HG02642 (cell line): ENCODE results near the gene IGFL4.
"Not testable (repeated sequence)": the region's sequence is repeated elsewhere in the genome, so short reads cannot be mapped to it uniquely, and the experiment has no call there.

Experiments
- ATAC-seq: cut with Tn5 transposase; IDR thresholded peaks from one replicate; pipeline ENCODE4 v1.9.1; 2021; ENCODE audit warnings: mild to moderate bottlenecking; ENCODE audit not compliant: unreplicated experiment, poor library complexity

Gene IGFL4

GRCh38 chr19:46040952-46041500 lies at the start of gene IGFL4:
Gene IGFL4, minus strand, starts transcription at chr19:46041002. Its CDS starts 40 bp downstream, at chr19:46040962.
- ATAC-seq, result no peak

- no peak for ATAC-seq
Observed at GRCh38 chr19:46090444-46090843, 49.6 kb upstream of the IGFL4 start.

- no peak for ATAC-seq
Observed at GRCh38 chr19:46089432-46089831, 48.6 kb upstream of the IGFL4 start.

GRCh38 chr19:46088101-46088500 lies 47.3 kb upstream of the IGFL4 start:
- ATAC-seq, result no peak

GRCh38 chr19:46085888-46086287 lies 45.1 kb upstream of the IGFL4 start:
- ATAC-seq, result no peak

GRCh38 chr19:46082728-46083050 lies 41.9 kb upstream of the IGFL4 start:
- ATAC-seq, result no peak

- ATAC-seq, result no peak
Observed at GRCh38 chr19:46081928-46082727, 41.3 kb upstream of the IGFL4 start.

GRCh38 chr19:46080561-46080960 lies 39.8 kb upstream of the IGFL4 start:
- no peak for ATAC-seq

- no peak for ATAC-seq
Observed at GRCh38 chr19:46079576-46079975, 38.8 kb upstream of the IGFL4 start.

- not testable (repeated sequence) for ATAC-seq
Observed at GRCh38 chr19:46078573-46079332, 38.0 kb upstream of the IGFL4 start.

GRCh38 chr19:46077815-46078167 lies 37.0 kb upstream of the IGFL4 start:
- no peak for ATAC-seq

GRCh38 chr19:46076951-46077814 lies 36.4 kb upstream of the IGFL4 start:
- ATAC-seq, result no peak

GRCh38 chr19:46076031-46076880 lies 35.5 kb upstream of the IGFL4 start:
- ATAC-seq, result no peak

GRCh38 chr19:46073268-46073922 lies 32.6 kb upstream of the IGFL4 start:
- ATAC-seq, result no peak

- no peak for ATAC-seq
Observed at GRCh38 chr19:46069806-46070341, 29.1 kb upstream of the IGFL4 start.

GRCh38 chr19:46068345-46069258 lies 27.8 kb upstream of the IGFL4 start:
- ATAC-seq, result no peak

- ATAC-seq, result no peak
Observed at GRCh38 chr19:46067691-46068090, 26.9 kb upstream of the IGFL4 start.

GRCh38 chr19:46066471-46066870 lies 25.7 kb upstream of the IGFL4 start:
- no peak for ATAC-seq
